ENCODE results near the gene TRIM21. TPM values are rescaled to one million over a fixed set of nuclear protein-coding genes. Genes with fewer than 3 reads are reported as not detected.

Gene TRIM21
- polyA plus RNA-seq, 3 donors, result 16.8 to 42.5 (median 29.9) TPM

Other genes with a start within 250 kb of the TRIM21 start
- not detected for gene OR52B4, start 25.3 kb downstream of the TRIM21 start, polyA plus RNA-seq
- gene OR52K2, start 55.6 kb upstream of the TRIM21 start, polyA plus RNA-seq, result 1 to 10 TPM in 1 of 3 donors, under 1 TPM in 2; 0.16 to 1.5 (median 0.41) TPM
- gene OR52K1, start 88.9 kb upstream of the TRIM21 start, polyA plus RNA-seq, result 1 to 10 TPM in 1 of 3 donors, not detected in 2; 1.6 TPM
- not detected for gene OR52M1, start 151.5 kb upstream of the TRIM21 start, polyA plus RNA-seq
- under 1 TPM in 1 of 3 donors, not detected in 2; 0.04 TPM for gene OR52I2, start 188.0 kb upstream of the TRIM21 start, polyA plus RNA-seq
- under 1 TPM in 1 of 3 donors, not detected in 2; 0.09 TPM for gene OR52I1, start 200.3 kb upstream of the TRIM21 start, polyA plus RNA-seq
- gene TRIM68, start 214.5 kb upstream of the TRIM21 start, polyA plus RNA-seq, result 1 to 10 TPM; 2.2 to 4.9 (median 3.0) TPM
- not detected for gene OR51D1, start 243.8 kb upstream of the TRIM21 start, polyA plus RNA-seq